ENCODE results near the gene GMIP.

Gene GMIP

GRCh38 chr19:19655641-19656343, 12.3 kb upstream of the GMIP start:
- H3K4me3 ChIP-seq (ENCODE audit: low read depth, low read length), result no peak overlapping the region
- no peak for TF ChIP-seq CTCF (IDR thresholded peaks at IDR 0.05; ENCODE audit: borderline replicate concordance, insufficient read depth, low read depth, low read length)

GRCh38 chr19:19655051-19655594, 11.7 kb upstream of the GMIP start:
- TF ChIP-seq CTCF (IDR thresholded peaks at IDR 0.05; ENCODE audit: borderline replicate concordance, insufficient read depth, low read depth, low read length), result no peak
- no peak overlapping the region for H3K4me3 ChIP-seq (ENCODE audit: low read depth, low read length)

- no peak overlapping the region for H3K4me3 ChIP-seq (ENCODE audit: low read depth, low read length)
- TF ChIP-seq CTCF (IDR thresholded peaks at IDR 0.05; ENCODE audit: borderline replicate concordance, insufficient read depth, low read depth, low read length), result no peak
Observed at GRCh38 chr19:19654441-19654840, 11.0 kb upstream of the GMIP start.

- H3K4me3 ChIP-seq (ENCODE audit: low read depth, low read length), result no peak overlapping the region
- no peak for TF ChIP-seq CTCF (IDR thresholded peaks at IDR 0.05; ENCODE audit: borderline replicate concordance, insufficient read depth, low read depth, low read length)
Observed at GRCh38 chr19:19653597-19654147, 10.2 kb upstream of the GMIP start.

- no peak for TF ChIP-seq CTCF (IDR thresholded peaks at IDR 0.05; ENCODE audit: borderline replicate concordance, insufficient read depth, low read depth, low read length)
- no peak overlapping the region for H3K4me3 ChIP-seq (ENCODE audit: low read depth, low read length)
Observed at GRCh38 chr19:19652482-19653295, 9.2 kb upstream of the GMIP start.

GRCh38 chr19:19651076-19651475, 7.6 kb upstream of the GMIP start:
- no peak overlapping the region for H3K4me3 ChIP-seq (ENCODE audit: low read depth, low read length)

More at GRCh38 chr19:19651076-19651475, 7.6 kb upstream of the GMIP start:
- TF ChIP-seq CTCF (IDR thresholded peaks at IDR 0.05; ENCODE audit: borderline replicate concordance, insufficient read depth, low read depth, low read length), result no peak
